ENCODE results near the gene CWC22. TPM values are rescaled to one million over a fixed set of nuclear protein-coding genes. Genes with fewer than 3 reads are reported as not detected.

CWC22 gene
- total RNA-seq, 2 donors from 2014 or later, result 13.4 to 18.4 TPM

DNA sequence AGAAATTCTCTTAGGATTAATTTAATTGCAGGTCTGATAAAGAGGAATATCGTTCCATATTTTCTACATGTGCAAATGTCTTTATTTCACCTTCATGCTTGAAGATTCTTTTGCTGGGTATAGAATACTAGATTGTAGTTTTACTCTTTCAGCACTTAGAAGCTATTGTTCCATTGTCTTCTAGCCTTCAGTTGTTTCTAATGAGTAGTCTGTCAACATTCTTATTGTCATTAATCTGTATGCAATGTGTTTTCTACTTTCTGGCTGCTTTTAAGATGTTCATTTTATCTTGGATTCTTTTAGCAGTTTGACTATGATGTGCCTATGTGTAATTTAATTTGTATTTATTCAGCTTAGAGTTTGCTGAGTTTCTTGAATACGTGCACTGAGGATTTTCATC lies 81.4 kb downstream of the CWC22 start:
- H3K9me3 ChIP-seq, result no peaks in the 10 kb centered on the region
- H3K4me1 ChIP-seq, result no peaks in the 10 kb centered on the region
- H3K9ac ChIP-seq (ENCODE audit: low read depth in 2 of 2, low read length in 2 of 2), result no peak overlapping the region
- intact Hi-C loops (cut with DNase I), result no loop called here
- DNase-seq, result no peak
- no peaks in the 10 kb centered on the region for H3K27me3 ChIP-seq
- no peaks in the 10 kb centered on the region for H3K36me3 ChIP-seq
- TF ChIP-seq, protein P1, sequence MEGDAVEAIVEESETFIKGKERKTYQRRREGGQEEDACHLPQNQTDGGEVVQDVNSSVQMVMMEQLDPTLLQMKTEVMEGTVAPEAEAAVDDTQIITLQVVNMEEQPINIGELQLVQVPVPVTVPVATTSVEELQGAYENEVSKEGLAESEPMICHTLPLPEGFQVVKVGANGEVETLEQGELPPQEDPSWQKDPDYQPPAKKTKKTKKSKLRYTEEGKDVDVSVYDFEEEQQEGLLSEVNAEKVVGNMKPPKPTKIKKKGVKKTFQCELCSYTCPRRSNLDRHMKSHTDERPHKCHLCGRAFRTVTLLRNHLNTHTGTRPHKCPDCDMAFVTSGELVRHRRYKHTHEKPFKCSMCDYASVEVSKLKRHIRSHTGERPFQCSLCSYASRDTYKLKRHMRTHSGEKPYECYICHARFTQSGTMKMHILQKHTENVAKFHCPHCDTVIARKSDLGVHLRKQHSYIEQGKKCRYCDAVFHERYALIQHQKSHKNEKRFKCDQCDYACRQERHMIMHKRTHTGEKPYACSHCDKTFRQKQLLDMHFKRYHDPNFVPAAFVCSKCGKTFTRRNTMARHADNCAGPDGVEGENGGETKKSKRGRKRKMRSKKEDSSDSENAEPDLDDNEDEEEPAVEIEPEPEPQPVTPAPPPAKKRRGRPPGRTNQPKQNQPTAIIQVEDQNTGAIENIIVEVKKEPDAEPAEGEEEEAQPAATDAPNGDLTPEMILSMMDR (IDR thresholded peaks at IDR 0.05), result no peak
- no peak overlapping the region for H3K4me3 ChIP-seq
- no peak overlapping the region for H3K27ac ChIP-seq

- TF ChIP-seq, protein P1 (IDR thresholded peaks at IDR 0.05), result no peak
- H3K9ac ChIP-seq (ENCODE audit: low read depth in 2 of 2, low read length in 2 of 2), result no peak overlapping the region
- no peaks in the 10 kb centered on the region for H3K4me1 ChIP-seq
- H3K27ac ChIP-seq, result no peak overlapping the region
- DNase-seq, result no peak
- no peaks in the 10 kb centered on the region for H3K27me3 ChIP-seq
- no peaks in the 10 kb centered on the region for H3K36me3 ChIP-seq
- no peaks in the 10 kb centered on the region for H3K9me3 ChIP-seq
- intact Hi-C loops (cut with DNase I), result no loop called here
- H3K4me3 ChIP-seq, result no peak overlapping the region
Observed at GRCh38 chr2:179917272-179917671, 89.8 kb downstream of the CWC22 start.

GRCh38 chr2:179915395-179915992 lies 91.6 kb downstream of the CWC22 start:
- no peaks in the 10 kb centered on the region for H3K36me3 ChIP-seq
- TF ChIP-seq, protein P1 (IDR thresholded peaks at IDR 0.05), result no peak
- no peak overlapping the region for H3K4me3 ChIP-seq
- no peak overlapping the region for H3K9ac ChIP-seq (ENCODE audit: low read depth in 2 of 2, low read length in 2 of 2)
- no peaks in the 10 kb centered on the region for H3K9me3 ChIP-seq
- intact Hi-C loops (cut with DNase I), result no loop called here
- H3K4me1 ChIP-seq, result no peaks in the 10 kb centered on the region
- DNase-seq, result no peak
- H3K27ac ChIP-seq, result no peak overlapping the region
- no peaks in the 10 kb centered on the region for H3K27me3 ChIP-seq

DNA sequence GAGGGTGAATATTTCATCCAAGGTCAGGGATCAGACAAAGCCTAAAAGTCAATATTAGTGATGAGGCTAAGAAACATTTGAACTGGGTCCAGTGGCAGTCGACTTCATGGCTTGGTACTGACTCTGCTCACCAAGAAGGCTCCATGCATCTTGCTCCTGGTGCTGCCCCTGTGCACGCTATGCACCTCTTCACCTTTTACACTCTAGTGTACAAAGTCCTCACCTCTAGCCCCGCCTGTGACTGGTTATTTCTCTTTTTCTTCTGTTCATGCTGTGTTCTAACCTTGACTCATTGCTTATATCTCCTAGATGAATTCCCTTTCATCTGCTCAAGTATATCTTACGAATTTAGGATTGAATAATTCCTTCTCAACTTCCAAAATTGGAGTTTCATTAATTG lies 93.3 kb downstream of the CWC22 start:
- Histone ChIP-seq H3K4me3 (no peak overlapping the region), H3K9ac (ENCODE audit: low read depth in 2 of 2, low read length in 2 of 2) (no peak overlapping the region), H3K27ac (no peak overlapping the region), H3K9me3 (no peaks in the 10 kb centered on the region), H3K4me1 (no peaks in the 10 kb centered on the region), H3K36me3 (no peaks in the 10 kb centered on the region), H3K27me3 (no peaks in the 10 kb centered on the region)
- TF ChIP-seq, protein P1 (IDR thresholded peaks at IDR 0.05), result no peak
- DNase-seq, result no peak
- intact Hi-C loops (cut with DNase I), result no loop called here

DNA sequence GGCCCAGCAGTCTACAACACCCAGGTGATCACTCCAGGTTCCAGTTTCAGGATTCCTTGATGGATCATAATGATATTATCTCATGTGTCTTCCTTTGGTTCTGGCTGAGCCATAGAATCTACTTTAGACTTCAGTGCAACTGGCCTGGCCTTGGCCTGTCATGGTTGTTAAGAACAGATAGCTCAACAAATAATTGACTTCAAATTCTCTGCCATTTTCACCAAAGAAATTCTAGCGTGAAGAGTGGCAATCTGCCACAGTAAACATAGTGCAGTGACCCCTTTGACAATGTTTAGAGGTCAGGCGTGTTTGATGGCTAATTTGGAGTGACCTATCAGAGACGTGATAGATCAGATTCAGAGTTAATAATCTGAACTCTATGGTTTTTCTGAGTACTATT lies 95.5 kb downstream of the CWC22 start:
- H3K27me3 ChIP-seq, result no peaks in the 10 kb centered on the region
- DNase-seq, result no peak
- intact Hi-C loops (cut with DNase I), result no loop called here
- no peak overlapping the region for H3K9ac ChIP-seq (ENCODE audit: low read depth in 2 of 2, low read length in 2 of 2)
- TF ChIP-seq, protein P1 (IDR thresholded peaks at IDR 0.05), result no peak
- no peak overlapping the region for H3K4me3 ChIP-seq
- no peaks in the 10 kb centered on the region for H3K4me1 ChIP-seq
- H3K9me3 ChIP-seq, result no peaks in the 10 kb centered on the region
- no peaks in the 10 kb centered on the region for H3K36me3 ChIP-seq
- no peak overlapping the region for H3K27ac ChIP-seq
